KMS-11 (cell line): ENCODE measurements around the gene SUPV3L1.

Source experiments
- H2AFZ ChIP-seq: fragments of 200-600 bp; sonication (generic); 2 replicates; pipeline ENCODE4 v1.6.1; 2016; ENCODE audit warnings: antibody characterized with exemption, mixed run types, low read depth
- H3K27ac ChIP-seq: fragments of 200-600 bp; sonication (generic); 2 replicates; pipeline ENCODE4 v1.6.1; 2016; ENCODE audit warnings: mild to moderate bottlenecking, mixed run types
- H3K27me3 ChIP-seq: fragments of 200-600 bp; sonication (generic); 2 replicates; pipeline ENCODE4 v1.6.1; 2017; ENCODE audit warnings: mild to moderate bottlenecking, low read depth, mixed run types, moderate library complexity; ENCODE audit not compliant: insufficient read depth
- H3K36me3 ChIP-seq: fragments of 200-600 bp; sonication (generic); 2 replicates; pipeline ENCODE4 v1.6.1; 2017; ENCODE audit warnings: mild to moderate bottlenecking, mixed run types; ENCODE audit not compliant: insufficient read depth
- H3K4me1 ChIP-seq: fragments of 200-600 bp; sonication (generic); 2 replicates; pipeline ENCODE4 v1.6.1; 2016; ENCODE audit warnings: mild to moderate bottlenecking, low read depth, mixed run types; ENCODE audit not compliant: poor library complexity, severe bottlenecking
- H3K4me2 ChIP-seq: fragments of 200-600 bp; sonication (generic); 2 replicates; pipeline ENCODE4 v1.7.0; 2016; ENCODE audit warnings: mild to moderate bottlenecking, mixed run types
- H3K4me3 ChIP-seq: fragments of 200-600 bp; sonication (generic); IDR thresholded peaks from 2 replicates; pipeline ENCODE4 v1.6.1; 2017; ENCODE audit warnings: low read depth, low read length, mixed read lengths; ENCODE audit not compliant: insufficient read depth
- H3K79me2 ChIP-seq: fragments of 200-600 bp; sonication (generic); 2 replicates; pipeline ENCODE4 v1.6.1; 2016; ENCODE audit warnings: low read depth, mixed run types; ENCODE audit not compliant: insufficient read depth
- H3K9ac ChIP-seq: fragments of 200-600 bp; sonication (generic); 2 replicates; pipeline ENCODE4 v1.6.1; 2016; ENCODE audit warnings: mild to moderate bottlenecking, mixed run types
- H4K20me1 ChIP-seq: fragments of 200-600 bp; sonication (generic); 2 replicates; pipeline ENCODE4 v1.6.1; 2016; ENCODE audit warnings: mild to moderate bottlenecking, mixed run types; ENCODE audit not compliant: insufficient read depth
- TF ChIP-seq, protein P1 (sequence below): fragments of 200-600 bp; sonication (generic); conservative IDR thresholded peaks from 2 replicates; pipeline ENCODE4 v1.6.1; 2017; ENCODE audit warnings: low read depth, mild to moderate bottlenecking, antibody characterized with exemption, low read length, moderate library complexity, mixed read lengths

SUPV3L1 gene

DNA sequence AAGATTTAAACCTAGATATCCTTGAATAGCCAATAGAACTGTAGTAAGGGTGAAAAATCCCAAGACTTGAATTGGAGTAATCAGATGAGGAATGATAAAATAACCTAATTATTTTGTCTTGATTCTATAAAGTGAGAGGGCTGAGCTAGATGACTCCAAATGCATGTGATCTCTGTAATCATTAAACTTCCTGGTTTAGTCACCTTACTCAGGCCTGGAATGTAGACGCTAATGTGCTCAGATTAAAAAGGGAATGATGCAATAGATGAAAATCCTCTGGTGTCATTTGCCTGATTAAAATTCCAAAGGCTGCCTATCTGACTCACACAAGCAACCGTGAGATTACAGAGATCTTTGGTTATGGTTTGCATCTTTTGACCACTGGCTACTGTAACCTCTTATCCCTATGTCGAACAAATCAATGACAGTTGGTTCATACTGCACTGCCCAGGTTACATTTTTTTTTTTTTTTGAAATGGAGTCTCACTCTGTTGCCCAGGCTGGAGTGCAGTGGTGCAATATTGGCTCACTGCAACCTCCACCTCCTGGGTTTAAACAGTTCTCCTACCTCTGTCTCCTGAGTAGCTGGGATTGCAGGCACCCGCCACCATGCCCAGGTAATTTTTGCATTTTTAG is 37.2 kb downstream of the SUPV3L1 start:
- Histone ChIP-seq H3K4me2 (no peak overlapping the region), H3K9ac (no peak overlapping the region), H3K36me3 (no peaks in the 10 kb centered on the region), H3K27me3 (no peaks in the 10 kb centered on the region), H4K20me1 (no peaks in the 10 kb centered on the region), H3K4me3 (no peak overlapping the region), H3K79me2 (no peaks in the 10 kb centered on the region), H2AFZ (no peak overlapping the region), H3K4me1 (peaks cover 41% of the 10 kb centered on the region), H3K27ac (no peak overlapping the region)
- TF ChIP-seq, protein P1, sequence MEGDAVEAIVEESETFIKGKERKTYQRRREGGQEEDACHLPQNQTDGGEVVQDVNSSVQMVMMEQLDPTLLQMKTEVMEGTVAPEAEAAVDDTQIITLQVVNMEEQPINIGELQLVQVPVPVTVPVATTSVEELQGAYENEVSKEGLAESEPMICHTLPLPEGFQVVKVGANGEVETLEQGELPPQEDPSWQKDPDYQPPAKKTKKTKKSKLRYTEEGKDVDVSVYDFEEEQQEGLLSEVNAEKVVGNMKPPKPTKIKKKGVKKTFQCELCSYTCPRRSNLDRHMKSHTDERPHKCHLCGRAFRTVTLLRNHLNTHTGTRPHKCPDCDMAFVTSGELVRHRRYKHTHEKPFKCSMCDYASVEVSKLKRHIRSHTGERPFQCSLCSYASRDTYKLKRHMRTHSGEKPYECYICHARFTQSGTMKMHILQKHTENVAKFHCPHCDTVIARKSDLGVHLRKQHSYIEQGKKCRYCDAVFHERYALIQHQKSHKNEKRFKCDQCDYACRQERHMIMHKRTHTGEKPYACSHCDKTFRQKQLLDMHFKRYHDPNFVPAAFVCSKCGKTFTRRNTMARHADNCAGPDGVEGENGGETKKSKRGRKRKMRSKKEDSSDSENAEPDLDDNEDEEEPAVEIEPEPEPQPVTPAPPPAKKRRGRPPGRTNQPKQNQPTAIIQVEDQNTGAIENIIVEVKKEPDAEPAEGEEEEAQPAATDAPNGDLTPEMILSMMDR, result no peak

DNA sequence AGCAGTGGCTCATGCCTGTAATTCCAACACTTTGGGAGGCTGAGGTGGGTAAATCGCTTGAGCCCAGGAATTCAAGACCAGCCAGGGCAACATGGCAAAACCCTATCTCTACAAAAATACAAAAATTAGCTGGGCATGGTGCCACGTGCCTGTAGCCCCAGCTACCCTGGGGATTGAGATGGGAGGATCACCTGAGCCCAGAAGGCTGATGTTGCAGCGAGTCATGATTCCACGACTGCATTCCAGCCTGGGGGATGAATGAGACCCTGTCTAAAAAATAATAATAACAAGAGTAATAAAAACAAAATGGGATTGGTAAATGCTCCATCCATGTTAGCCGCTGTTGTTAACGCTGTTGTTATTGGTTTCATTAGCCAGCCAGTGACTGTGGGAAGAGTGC is 38.8 kb downstream of the SUPV3L1 start:
- TF ChIP-seq, protein P1, result no peak
- H3K36me3 ChIP-seq, result no peaks in the 10 kb centered on the region
- no peak overlapping the region for H3K4me3 ChIP-seq
- H3K9ac ChIP-seq, result no peak overlapping the region
- H2AFZ ChIP-seq, result no peak overlapping the region
- H4K20me1 ChIP-seq, result no peaks in the 10 kb centered on the region
- no peaks in the 10 kb centered on the region for H3K79me2 ChIP-seq
- no peaks in the 10 kb centered on the region for H3K27me3 ChIP-seq
- no peak overlapping the region for H3K4me2 ChIP-seq
- peaks cover 55% of the 10 kb centered on the region for H3K4me1 ChIP-seq
- H3K27ac ChIP-seq, result no peak overlapping the region

DNA sequence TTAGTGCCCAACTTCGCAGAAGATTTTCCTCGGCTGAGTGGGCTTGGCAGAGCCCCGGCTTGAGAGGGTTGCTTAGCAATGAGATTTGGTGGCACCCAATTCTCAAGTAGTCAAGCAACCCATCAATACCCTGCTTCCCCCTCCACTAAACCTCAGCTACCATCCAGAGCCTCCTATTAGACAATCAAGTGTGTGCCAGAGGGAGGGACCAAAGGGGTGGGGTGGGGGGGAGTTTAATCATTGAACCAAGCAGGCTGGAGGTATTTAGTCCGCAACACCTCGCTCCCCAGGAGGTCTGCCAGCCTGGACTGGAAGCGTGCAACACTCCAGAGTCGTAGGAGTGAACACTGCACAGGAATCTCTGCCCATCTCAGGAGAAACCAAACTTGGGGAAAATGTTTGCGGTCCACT is 40.0 kb downstream of the SUPV3L1 start, which contains the start of gene HKDC1:
Gene HKDC1, plus strand, starts transcription at position 292 of the 411 bp plus-strand sequence. Its CDS starts 104 bp downstream, at position 396.
- Histone ChIP-seq H3K27ac (no peak within 1 kb of the TSS), H2AFZ (no peak within 1 kb of the TSS), H3K4me1 (peaks cover 55% of the 10 kb centered on the region), H3K4me2 (no peak within 1 kb of the TSS), H3K79me2 (no peaks in the 10 kb centered on the region), H3K36me3 (no peaks in the 10 kb centered on the region), H3K27me3 (no peaks in the 10 kb centered on the region), H4K20me1 (no peaks in the 10 kb centered on the region), H3K4me3 (no peak within 1 kb of the TSS), H3K9ac (no peak within 1 kb of the TSS)
- TF ChIP-seq, protein P1, result no peak

DNA sequence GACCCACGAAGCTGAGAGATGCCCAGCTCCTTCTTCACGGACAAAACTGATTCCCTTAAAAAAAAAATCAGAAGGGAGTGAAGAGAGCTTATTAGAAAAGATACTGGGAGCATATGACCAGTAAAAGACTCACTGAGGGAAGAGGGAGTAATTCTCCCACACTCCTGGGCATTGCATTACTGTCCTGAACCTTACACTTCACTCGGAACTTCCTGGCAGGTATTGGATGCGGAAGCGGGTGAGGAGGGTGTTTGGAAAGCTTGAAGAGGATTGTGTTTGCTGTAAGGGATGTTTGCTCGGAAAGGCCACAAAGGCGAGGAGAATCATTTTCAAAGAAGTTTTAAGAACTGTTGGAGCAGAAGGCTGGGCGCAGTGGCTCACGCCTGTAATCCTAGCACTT is 40.5 kb downstream of the SUPV3L1 start:
- H3K4me2 ChIP-seq, result no peak overlapping the region
- TF ChIP-seq, protein P1, result no peak
- H3K79me2 ChIP-seq, result no peaks in the 10 kb centered on the region
- H4K20me1 ChIP-seq, result no peaks in the 10 kb centered on the region
- no peak overlapping the region for H3K9ac ChIP-seq
- peaks cover 55% of the 10 kb centered on the region for H3K4me1 ChIP-seq
- no peak overlapping the region for H3K4me3 ChIP-seq
- H3K36me3 ChIP-seq, result no peaks in the 10 kb centered on the region
- H3K27me3 ChIP-seq, result no peaks in the 10 kb centered on the region
- no peak overlapping the region for H3K27ac ChIP-seq
- no peak overlapping the region for H2AFZ ChIP-seq
